Measurements from ENCODE around the gene TMCO5A. TPM values are rescaled to one million over a fixed set of nuclear protein-coding genes. Genes with fewer than 3 reads are reported as not detected.

The TMCO5A gene
- total and polyA plus RNA-seq, 4 experiments from 2014 or later = not detected

GRCh38 chr15:37902126-37902525, 32.3 kb upstream of the TMCO5A start:
- H3K4me1 ChIP-seq (ENCODE audit: insufficient read depth, low read length) = no peaks in the 10 kb centered on the region
- H3K36me3 ChIP-seq (ENCODE audit: insufficient read depth, low read length) = no peaks in the 10 kb centered on the region
- H3K36me3 Mint-ChIP-seq = no peaks in the 10 kb centered on the region
- H3K9me3 Mint-ChIP-seq = peaks cover 0 to 1% (median 0%) of the 10 kb centered on the region in 8 donors
- ChIA-PET CTCF (ENCODE audit: partially characterized antibody) (interaction anchor here (0.9 kb wide), 1 partner anchor 11 kb away, joined by 3 read pairs; no protein-coding TSS in a partner anchor), POLR2A (ENCODE audit: partially characterized antibody) (no interaction called here)
- intact Hi-C loops (cut with micrococcal nuclease) = no loop called here
- H3K4me3 ChIP-seq (ENCODE audit: low read length in 2 of 2) = no peak overlapping the region
- H3K27me3 Mint-ChIP-seq = peaks cover 0 to 1% of the 10 kb centered on the region in 2 donors
- H3K27ac ChIP-seq (ENCODE audit: low read depth, low read length) = no peak overlapping the region
- no peak for DNase-seq
- no peaks in the 10 kb centered on the region for H3K4me1 Mint-ChIP-seq
- no peak overlapping the region for H3K27ac Mint-ChIP-seq
- H3K27me3 ChIP-seq (ENCODE audit: insufficient read depth, low read length) = no peaks in the 10 kb centered on the region
- no peak overlapping the region for H3K4me3 Mint-ChIP-seq
- H3K9me3 ChIP-seq (ENCODE audit: control insufficient read depth in 1 of 2, low read length in 2 of 2) = no peaks in the 10 kb centered on the region

GRCh38 chr15:37903919-37904625, 30.4 kb upstream of the TMCO5A start:
- Mint-ChIP-seq H3K4me1 (no peaks in the 10 kb centered on the region), H3K27ac (no peak overlapping the region), H3K27me3 (peaks cover 0 to 1% of the 10 kb centered on the region in 2 donors), H3K9me3 (peaks cover 0 to 1% (median 0%) of the 10 kb centered on the region in 8 donors), H3K36me3 (no peaks in the 10 kb centered on the region), H3K4me3 (no peak overlapping the region)
- intact Hi-C loops (cut with micrococcal nuclease) = no loop called here
- H3K4me3 ChIP-seq (ENCODE audit: low read length in 2 of 2) = no peak overlapping the region
- H3K27me3 ChIP-seq (ENCODE audit: insufficient read depth, low read length) = no peaks in the 10 kb centered on the region
- no peak for DNase-seq
- no peaks in the 10 kb centered on the region for H3K9me3 ChIP-seq (ENCODE audit: control insufficient read depth in 1 of 2, low read length in 2 of 2)
- no peak overlapping the region for H3K27ac ChIP-seq (ENCODE audit: low read depth, low read length)
- H3K36me3 ChIP-seq (ENCODE audit: insufficient read depth, low read length) = no peaks in the 10 kb centered on the region
- H3K4me1 ChIP-seq (ENCODE audit: insufficient read depth, low read length) = no peaks in the 10 kb centered on the region
- ChIA-PET POLR2A (ENCODE audit: partially characterized antibody) (no interaction called here), CTCF (ENCODE audit: partially characterized antibody) (no interaction called here)

- no peak overlapping the region for H3K4me3 Mint-ChIP-seq
- H3K36me3 ChIP-seq (ENCODE audit: insufficient read depth, low read length) = no peaks in the 10 kb centered on the region
- DNase-seq = no peak
- CTCF ChIA-PET (ENCODE audit: partially characterized antibody) = interaction anchor here (0.9 kb wide), 1 partner anchor 16 kb away, joined by 3 read pairs; no protein-coding TSS in a partner anchor
- H3K27me3 Mint-ChIP-seq = no peaks in the 10 kb centered on the region
- H3K4me3 ChIP-seq (ENCODE audit: low read length in 2 of 2) = no peak overlapping the region
- H3K27ac ChIP-seq (ENCODE audit: low read depth, low read length) = no peak overlapping the region
- intact Hi-C loops (cut with micrococcal nuclease) = no loop called here
- H3K4me1 ChIP-seq (ENCODE audit: insufficient read depth, low read length) = no peaks in the 10 kb centered on the region
- H3K9me3 Mint-ChIP-seq = no peaks in the 10 kb centered on the region
- H3K36me3 Mint-ChIP-seq = no peaks in the 10 kb centered on the region
- H3K27me3 ChIP-seq (ENCODE audit: insufficient read depth, low read length) = no peaks in the 10 kb centered on the region
- POLR2A ChIA-PET (ENCODE audit: partially characterized antibody) = no interaction called here
- H3K9me3 ChIP-seq (ENCODE audit: control insufficient read depth in 1 of 2, low read length in 2 of 2) = no peaks in the 10 kb centered on the region
- no peak overlapping the region for H3K27ac Mint-ChIP-seq
- no peaks in the 10 kb centered on the region for H3K4me1 Mint-ChIP-seq
Measured at GRCh38 chr15:37907136-37907535, 27.3 kb upstream of the TMCO5A start.

- Histone ChIP-seq H3K9me3 (ENCODE audit: control insufficient read depth in 1 of 2, low read length in 2 of 2) (no peaks in the 10 kb centered on the region), H3K27ac (ENCODE audit: low read depth, low read length) (no peak overlapping the region), H3K36me3 (ENCODE audit: insufficient read depth, low read length) (no peaks in the 10 kb centered on the region), H3K4me3 (ENCODE audit: low read length in 2 of 2) (no peak overlapping the region), H3K27me3 (ENCODE audit: insufficient read depth, low read length) (no peaks in the 10 kb centered on the region), H3K4me1 (ENCODE audit: insufficient read depth, low read length) (no peaks in the 10 kb centered on the region)
- Mint-ChIP-seq H3K4me1 (no peaks in the 10 kb centered on the region), H3K4me3 (no peak overlapping the region), H3K27ac (no peak overlapping the region), H3K36me3 (no peaks in the 10 kb centered on the region), H3K9me3 (peaks cover 0 to 21% (median 12%) of the 10 kb centered on the region in 8 donors), H3K27me3 (peaks cover 10 to 22% of the 10 kb centered on the region in 2 donors)
- ChIA-PET CTCF (ENCODE audit: partially characterized antibody) (no interaction called here), POLR2A (ENCODE audit: partially characterized antibody) (no interaction called here)
- DNase-seq = no peak
- intact Hi-C loops (cut with micrococcal nuclease) = no loop called here
Measured at GRCh38 chr15:37921527-37922385, 12.7 kb upstream of the TMCO5A start.

- intact Hi-C loops (cut with micrococcal nuclease) = no loop called here
- no peak for DNase-seq
- CTCF ChIA-PET (ENCODE audit: partially characterized antibody) = no interaction called here
- no peaks in the 10 kb centered on the region for H3K4me1 Mint-ChIP-seq
- H3K27me3 Mint-ChIP-seq = peaks cover 10 to 23% of the 10 kb centered on the region in 2 donors
- H3K36me3 ChIP-seq (ENCODE audit: insufficient read depth, low read length) = no peaks in the 10 kb centered on the region
- H3K9me3 Mint-ChIP-seq = peaks cover 0 to 19% (median 13%) of the 10 kb centered on the region in 8 donors
- no peaks in the 10 kb centered on the region for H3K9me3 ChIP-seq (ENCODE audit: control insufficient read depth in 1 of 2, low read length in 2 of 2)
- no peaks in the 10 kb centered on the region for H3K27me3 ChIP-seq (ENCODE audit: insufficient read depth, low read length)
- no peaks in the 10 kb centered on the region for H3K36me3 Mint-ChIP-seq
- H3K27ac ChIP-seq (ENCODE audit: low read depth, low read length) = no peak overlapping the region
- no peaks in the 10 kb centered on the region for H3K4me1 ChIP-seq (ENCODE audit: insufficient read depth, low read length)
- POLR2A ChIA-PET (ENCODE audit: partially characterized antibody) = no interaction called here
- no peak overlapping the region for H3K27ac Mint-ChIP-seq
- no peak overlapping the region for H3K4me3 ChIP-seq (ENCODE audit: low read length in 2 of 2)
- H3K4me3 Mint-ChIP-seq = no peak overlapping the region
Measured at GRCh38 chr15:37926136-37926535, 8.3 kb upstream of the TMCO5A start.

GRCh38 chr15:37929238-37929637, 5.2 kb upstream of the TMCO5A start:
- peaks cover 3 to 14% of the 10 kb centered on the region in 2 donors for H3K27me3 Mint-ChIP-seq
- no peak overlapping the region for H3K4me3 Mint-ChIP-seq
- ChIA-PET CTCF (ENCODE audit: partially characterized antibody) (no interaction called here), POLR2A (ENCODE audit: partially characterized antibody) (no interaction called here)
- H3K36me3 Mint-ChIP-seq = no peaks in the 10 kb centered on the region
- H3K27ac Mint-ChIP-seq = no peak overlapping the region
- no peak overlapping the region for H3K4me3 ChIP-seq (ENCODE audit: low read length in 2 of 2)
- no peaks in the 10 kb centered on the region for H3K4me1 ChIP-seq (ENCODE audit: insufficient read depth, low read length)
- intact Hi-C loops (cut with micrococcal nuclease) = no loop called here
- H3K27me3 ChIP-seq (ENCODE audit: insufficient read depth, low read length) = no peaks in the 10 kb centered on the region
- no peaks in the 10 kb centered on the region for H3K9me3 ChIP-seq (ENCODE audit: control insufficient read depth in 1 of 2, low read length in 2 of 2)
- DNase-seq = no peak
- H3K36me3 ChIP-seq (ENCODE audit: insufficient read depth, low read length) = no peaks in the 10 kb centered on the region
- no peaks in the 10 kb centered on the region for H3K4me1 Mint-ChIP-seq
- no peak overlapping the region for H3K27ac ChIP-seq (ENCODE audit: low read depth, low read length)
- peaks cover 0 to 6% (median 0%) of the 10 kb centered on the region in 8 donors for H3K9me3 Mint-ChIP-seq

- ChIA-PET CTCF (ENCODE audit: partially characterized antibody) (no interaction called here), POLR2A (ENCODE audit: partially characterized antibody) (no interaction called here)
- Histone ChIP-seq H3K27ac (ENCODE audit: low read depth, low read length) (no peak overlapping the region), H3K9me3 (ENCODE audit: control insufficient read depth in 1 of 2, low read length in 2 of 2) (no peaks in the 10 kb centered on the region), H3K36me3 (ENCODE audit: insufficient read depth, low read length) (no peaks in the 10 kb centered on the region), H3K27me3 (ENCODE audit: insufficient read depth, low read length) (no peaks in the 10 kb centered on the region), H3K4me1 (ENCODE audit: insufficient read depth, low read length) (no peaks in the 10 kb centered on the region), H3K4me3 (ENCODE audit: low read length in 2 of 2) (no peak overlapping the region)
- no peak overlapping the region for H3K4me3 Mint-ChIP-seq
- H3K9me3 Mint-ChIP-seq = peaks cover 0 to 3% (median 0%) of the 10 kb centered on the region in 8 donors
- DNase-seq = no peak
- H3K27me3 Mint-ChIP-seq = peaks cover 3 to 4% of the 10 kb centered on the region in 2 donors
- no peaks in the 10 kb centered on the region for H3K4me1 Mint-ChIP-seq
- H3K36me3 Mint-ChIP-seq = no peaks in the 10 kb centered on the region
- no peak overlapping the region for H3K27ac Mint-ChIP-seq
- intact Hi-C loops (cut with micrococcal nuclease) = no loop called here
Measured at GRCh38 chr15:37931321-37931720, 3.1 kb upstream of the TMCO5A start.
